Heart right ventricle (tissue), 16 donors: ENCODE data around the gene COL21A1. TPM values are rescaled to one million over a fixed set of nuclear protein-coding genes. Genes with fewer than 3 reads are reported as not detected.

Source experiments
- ATAC-seq, 8 donors: fragments of 200-7000 bp; cut with Tn5 transposase; one replicate each; pipeline ENCODE4 v1.9.1; 2020; ENCODE audit warnings: mild to moderate bottlenecking in 8 of 8, moderate library complexity in 8 of 8, moderate number of reproducible peaks in 1 of 8
- DNase-seq, 2 donors: peaks; one replicate each; pipeline ENCODE4 v3.0.0-alpha.2; 2020
- H3K27ac ChIP-seq, 10 donors: fragments of 200-600 bp; sonication (generic) in 2 of 10; one replicate each; pipeline versions ENCODE4 v1.5.0 to v1.8.0; 2020 to 2022; ENCODE audit warnings: mild to moderate bottlenecking in 3 of 10
- H3K27me3 ChIP-seq, 7 donors: fragments of 200-600 bp; one replicate each; pipeline ENCODE4 v1.8.0; 2021 to 2022; ENCODE audit warnings: mild to moderate bottlenecking in 2 of 7
- H3K36me3 ChIP-seq, 9 donors: fragments of 200-600 bp; sonication (generic) in 1 of 9; one replicate each; pipeline versions ENCODE4 v1.5.0 to v1.8.0; 2020 to 2022; ENCODE audit warnings: mild to moderate bottlenecking in 2 of 9
- H3K4me1 ChIP-seq, 9 donors: fragments of 200-600 bp; sonication (generic) in 1 of 9; one replicate each; pipeline versions ENCODE4 v1.5.0 to v1.8.0; 2020 to 2022; ENCODE audit warnings: mild to moderate bottlenecking in 4 of 9
- H3K4me3 ChIP-seq, 10 donors: fragments of 200-600 bp; sonication (generic) in 2 of 10; one replicate each; pipeline versions ENCODE4 v1.5.0 to v1.8.0; 2020 to 2022; ENCODE audit warnings: mild to moderate bottlenecking in 7 of 10, moderate library complexity in 2 of 10
- H3K9me3 ChIP-seq, 11 donors: fragments of 200-600 bp in 10 of 11; sonication (generic) in 2 of 11; one replicate each; pipeline versions ENCODE4 v1.5.0 to v1.8.0; 2013 to 2022; ENCODE audit warnings: mild to moderate bottlenecking in 2 of 11, control low read depth in 1 of 11, moderate library complexity in 1 of 11
- WGBS, 2 donors: extraction: QIAGEN DNeasy Blood & Tissue Kit; methylation state at CpG; one replicate each; pipeline ENCODE4 v1.1.7; 2013; ENCODE audit warnings: inconsistent platforms in 1 of 2; 5-methylcytosine and 5-hydroxymethylcytosine counted together
- intact Hi-C, 10 donors: fragments of 100-400 bp; cut with DNase I; formaldehyde crosslinking; loops; one replicate each; pipeline versions ENCODE4 v1.11.1 to v1.14.2; 2022
- polyA plus RNA-seq, 2 donors: library from polyadenylated mRNA; stranded (reverse); fragments of 200-250 nt; gene quantifications; one replicate each; pipeline ENCODE4 v1.2.3, GENCODE V29; 2013
- total RNA-seq, 10 donors: library from RNA; stranded (reverse); fragmentation: NEBNext Ultra II Directional in 3 of 10; extraction: Animal tissue kit (Norgen Biotek cat#: 25700) in 3 of 10; gene quantifications; one replicate each; pipeline versions ENCODE4 v1.2.1 to v1.2.4, GENCODE V29; 2021 to 2023
- TF ChIP-seq, protein P1 (sequence below), 9 donors: fragments of 200-600 bp; sonication (generic) in 2 of 9; IDR thresholded peaks; one replicate each; pipeline versions ENCODE4 v1.5.0 to v1.8.0; 2021 to 2022; ENCODE audit warnings: antibody characterized with exemption in 9 of 9, mild to moderate bottlenecking in 5 of 9, moderate library complexity in 1 of 9
- donor health status: Arrhythmogenic right ventricular cardiomyopathy.
- donor health status: ischemic (EF 13 %, LVEDD 7.1; RV severe dilation, severe dysfunction).
- donor health status: healthy with polysubstance abuse.
- donor health status: DM: no; HTN: yes; CAD: no.
- donor health status: DM: no; HTN: no; CAD: no.
- donor health status: ischemic (EF 25% LVEDD 6.9; RV normal size, moderate dysfunction).
- donor health status: ischemic (EF 25% LVEDD 5.7; RV mildly dilated, moderate dysfunction).
- donor health status: healthy.
- donor health status: DM: yes; HTN: yes; CAD: no.
- donor health status: Ischemic cardiomyopathy.
- donor health status: ischemic (EF 35%, LVEDD 5.7; RV mildly dilated, moderate dysfunction).
- donor health status: nonischemic (EF 11% LVEDD 7.7; RV severe dilation, severe dysfunction).
- donor health status: DM: yes; HTN: yes; CAD: no.
- donor health status: PGD.
- donor health status: ischemic (EF 29% LVEDD 5.4; RV normal size, mild dysfunction).
- donor health status: nonischemic (EF 23%, LVEDD 6.1; RV moderate dilation, normal function).

The COL21A1 gene
- total and polyA plus RNA-seq, 12 donors = 11.0 to 171 (median 69.9) TPM

DNA sequence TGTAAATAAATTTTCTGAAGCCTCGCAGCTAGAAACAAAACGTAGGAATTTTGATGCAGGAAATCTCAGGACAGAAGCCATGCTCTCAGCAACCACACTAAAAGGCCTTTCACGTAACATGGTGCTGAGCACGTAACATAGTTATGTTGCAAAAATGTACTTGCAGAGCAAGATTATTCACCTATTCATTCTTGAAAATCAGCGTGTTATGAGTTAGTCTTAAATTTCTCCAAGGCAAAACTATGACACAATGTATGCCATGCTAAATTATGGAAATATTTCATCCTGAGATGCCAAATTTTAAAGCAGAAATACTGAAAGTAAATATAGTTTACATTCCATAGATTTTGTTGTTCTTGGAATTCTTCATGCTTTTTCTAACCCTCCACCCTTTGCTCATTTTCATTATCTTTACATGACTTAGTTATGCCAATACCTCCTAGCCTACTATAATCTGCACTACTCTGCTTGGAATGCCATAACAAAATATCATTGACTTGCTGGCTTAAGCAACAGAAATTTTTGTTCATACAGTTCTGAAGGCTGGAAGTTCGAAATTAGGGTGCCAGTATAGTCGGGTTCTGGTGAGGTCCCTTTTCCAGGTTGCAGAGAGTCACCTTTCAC is 192.2 kb downstream of the COL21A1 start:
- Histone ChIP-seq H3K4me1 (peaks cover 0 to 2% (median 0%) of the 10 kb centered on the region in 9 donors), H3K27me3 (no peaks in the 10 kb centered on the region), H3K27ac (no peak overlapping the region), H3K36me3 (peaks cover 0 to 39% (median 0%) of the 10 kb centered on the region in 9 donors), H3K4me3 (no peak overlapping the region), H3K9me3 (no peaks in the 10 kb centered on the region)
- no peak for ATAC-seq
- WGBS, 2 donors = 81 to 84% methylated on average over 7 of the region's 7 CpGs
- no peak for DNase-seq
- TF ChIP-seq, protein P1, sequence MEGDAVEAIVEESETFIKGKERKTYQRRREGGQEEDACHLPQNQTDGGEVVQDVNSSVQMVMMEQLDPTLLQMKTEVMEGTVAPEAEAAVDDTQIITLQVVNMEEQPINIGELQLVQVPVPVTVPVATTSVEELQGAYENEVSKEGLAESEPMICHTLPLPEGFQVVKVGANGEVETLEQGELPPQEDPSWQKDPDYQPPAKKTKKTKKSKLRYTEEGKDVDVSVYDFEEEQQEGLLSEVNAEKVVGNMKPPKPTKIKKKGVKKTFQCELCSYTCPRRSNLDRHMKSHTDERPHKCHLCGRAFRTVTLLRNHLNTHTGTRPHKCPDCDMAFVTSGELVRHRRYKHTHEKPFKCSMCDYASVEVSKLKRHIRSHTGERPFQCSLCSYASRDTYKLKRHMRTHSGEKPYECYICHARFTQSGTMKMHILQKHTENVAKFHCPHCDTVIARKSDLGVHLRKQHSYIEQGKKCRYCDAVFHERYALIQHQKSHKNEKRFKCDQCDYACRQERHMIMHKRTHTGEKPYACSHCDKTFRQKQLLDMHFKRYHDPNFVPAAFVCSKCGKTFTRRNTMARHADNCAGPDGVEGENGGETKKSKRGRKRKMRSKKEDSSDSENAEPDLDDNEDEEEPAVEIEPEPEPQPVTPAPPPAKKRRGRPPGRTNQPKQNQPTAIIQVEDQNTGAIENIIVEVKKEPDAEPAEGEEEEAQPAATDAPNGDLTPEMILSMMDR (IDR thresholded peaks at IDR 0.05) = no peak
- intact Hi-C loops = no loop called here

DNA sequence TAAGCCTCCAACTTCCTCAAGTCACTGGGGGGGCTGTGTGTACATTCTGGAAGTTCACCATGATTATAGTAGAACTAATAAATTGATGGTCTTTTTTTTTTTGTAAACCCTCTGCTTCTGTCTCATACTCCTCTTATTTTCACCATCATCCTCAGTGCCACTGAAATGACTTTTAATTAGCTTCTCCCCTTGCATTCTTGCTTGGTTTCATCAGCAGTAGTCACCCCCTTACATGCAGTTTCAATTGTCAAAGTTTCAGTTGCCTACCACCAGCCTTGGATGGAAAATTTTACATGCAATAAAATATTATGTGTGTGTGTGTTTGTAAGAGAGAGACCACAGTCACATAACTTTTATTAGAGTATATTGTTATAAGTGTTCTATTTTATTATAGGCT is 196.2 kb downstream of the COL21A1 start:
- no peaks in the 10 kb centered on the region for H3K27me3 ChIP-seq
- TF ChIP-seq, protein P1 (IDR thresholded peaks at IDR 0.05) = no peak
- H3K4me3 ChIP-seq = no peak overlapping the region
- intact Hi-C loops = no loop called here
- peaks cover 0 to 4% (median 0%) of the 10 kb centered on the region in 9 donors for H3K36me3 ChIP-seq
- no peak for DNase-seq
- no peak for ATAC-seq
- no peaks in the 10 kb centered on the region for H3K9me3 ChIP-seq
- peaks cover 0 to 12% (median 0%) of the 10 kb centered on the region in 9 donors for H3K4me1 ChIP-seq
- no peak overlapping the region for H3K27ac ChIP-seq

DNA sequence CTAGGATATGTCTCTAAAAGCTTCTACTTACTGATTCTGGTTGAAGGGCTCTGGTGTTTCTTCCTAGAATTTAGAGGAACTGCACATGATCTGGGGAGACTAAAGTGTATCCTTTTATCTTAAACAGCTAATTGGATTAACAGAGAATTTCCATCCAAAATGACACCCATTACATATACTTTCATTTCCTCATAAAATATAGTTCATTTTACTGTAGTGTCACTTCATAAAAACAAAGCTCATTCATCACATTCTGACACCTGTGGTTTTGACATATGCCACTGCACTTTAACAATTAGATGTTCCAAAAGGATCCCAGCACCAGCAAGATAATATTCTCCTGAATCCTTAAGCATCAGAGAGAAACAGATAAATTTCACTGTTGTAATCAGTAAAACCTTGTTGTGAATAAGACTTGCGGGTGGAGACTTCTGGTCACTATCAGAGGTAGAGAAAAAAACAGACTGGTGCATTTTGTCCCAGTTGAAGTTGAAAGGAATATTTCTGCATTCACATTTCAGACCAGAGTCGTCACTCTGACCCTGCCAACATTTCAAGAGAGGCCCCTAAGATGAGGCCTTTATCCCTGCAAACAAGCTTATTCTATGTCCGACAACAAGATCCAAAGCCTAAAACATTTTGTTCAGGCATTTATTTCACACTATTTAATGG is 196.7 kb downstream of the COL21A1 start:
- peaks cover 0 to under 1% (median 0%) of the 10 kb centered on the region in 9 donors for H3K36me3 ChIP-seq
- H3K4me3 ChIP-seq = no peak overlapping the region
- ATAC-seq (no peak), DNase-seq (no peak)
- TF ChIP-seq, protein P1 (IDR thresholded peaks at IDR 0.05) = no peak
- no peaks in the 10 kb centered on the region for H3K27me3 ChIP-seq
- 64 to 71% methylated on average over 3 of the region's 3 CpGs for WGBS, 2 donors
- no peak overlapping the region for H3K27ac ChIP-seq
- intact Hi-C loops = no loop called here
- no peaks in the 10 kb centered on the region for H3K9me3 ChIP-seq
- peaks cover 0 to 14% (median 0%) of the 10 kb centered on the region in 9 donors for H3K4me1 ChIP-seq

DNA sequence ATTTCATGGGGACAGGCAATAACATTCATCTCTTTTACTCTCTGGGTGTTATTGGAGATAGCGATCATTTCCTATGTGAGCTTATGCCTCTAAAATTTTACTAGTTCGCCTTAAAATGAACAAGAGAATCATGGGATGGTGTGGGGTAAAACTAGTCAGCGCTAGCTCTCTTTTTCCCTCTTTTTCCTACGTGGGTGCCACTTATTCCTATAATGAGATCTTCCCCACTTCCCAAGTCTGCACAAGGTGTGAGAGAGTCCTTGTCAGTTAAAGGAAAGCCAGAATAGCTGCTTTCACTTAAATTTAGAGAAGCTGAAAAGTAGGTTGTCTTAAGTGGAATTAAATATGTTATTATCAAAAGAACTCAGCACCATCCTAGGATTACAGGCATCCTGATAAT is 198.8 kb downstream of the COL21A1 start:
- no peaks in the 10 kb centered on the region for H3K36me3 ChIP-seq
- WGBS, 2 donors = 94 to 95% methylated on average over 4 of the region's 4 CpGs
- DNase-seq (no peak), ATAC-seq (no peak)
- TF ChIP-seq, protein P1 (IDR thresholded peaks at IDR 0.05) = no peak
- H3K27ac ChIP-seq = no peak overlapping the region
- H3K4me3 ChIP-seq = no peak overlapping the region
- H3K4me1 ChIP-seq = peaks cover 0 to 14% (median 0%) of the 10 kb centered on the region in 9 donors
- H3K27me3 ChIP-seq = no peaks in the 10 kb centered on the region
- intact Hi-C loops = no loop called here
- H3K9me3 ChIP-seq = no peaks in the 10 kb centered on the region
